SK-N-SH treated with all-trans-retinoic acid at 6 μM for 48 hours (cell line): ENCODE results near the gene KHDRBS1.

Experiments used
- ESRRG ChIP-seq: fragments of 250-450 bp; sonication (Bioruptor Pico); IDR thresholded peaks from 2 replicates; pipeline ENCODE4 v1.6.1; 2021; ENCODE audit warnings: mild to moderate bottlenecking
- PATZ1 ChIP-seq: fragments of 250-450 bp; sonication (Bioruptor Pico); IDR thresholded peaks from 2 replicates; pipeline ENCODE4 v1.8.0; 2020; ENCODE audit warnings: mild to moderate bottlenecking, moderate library complexity, borderline replicate concordance
- RARB ChIP-seq: fragments of 250-450 bp; sonication (Bioruptor Pico); IDR thresholded peaks from 2 replicates; pipeline ENCODE4 v1.8.0; 2021; ENCODE audit warnings: mild to moderate bottlenecking, moderate library complexity
- SNAI2 ChIP-seq: fragments of 250-450 bp; sonication (Bioruptor Pico); IDR thresholded peaks from 2 replicates; pipeline ENCODE4 v1.5.0; 2020; ENCODE audit warnings: mild to moderate bottlenecking, moderate library complexity

GRCh38 chr1:32055416-32055815 lies 41.7 kb downstream of the KHDRBS1 start:
- TF ChIP-seq ESRRG (CRISPR knock-in tag) (no peak), SNAI2 (CRISPR knock-in tag) (no peak), PATZ1 (CRISPR knock-in tag) (no peak), RARB (CRISPR knock-in tag) (no peak)
